Motor neuron (in vitro differentiated cells): ENCODE data around the gene TIMP1. TPM values are rescaled to one million over a fixed set of nuclear protein-coding genes. Genes with fewer than 3 reads are reported as not detected.

Experiments used
- ATAC-seq, 8 experiments: fragments of 200-7000 bp; cut with Tn5 transposase; replicated peaks in 6 of 8; 2 replicates each; pipeline ENCODE4 v1.8.0; 2021; ENCODE audit warnings: mild to moderate bottlenecking in 8 of 8, moderate library complexity in 8 of 8
- H3K27ac ChIP-seq, 2 donors: fragments of 250-450 bp; sonication (Bioruptor Pico); 2 replicates each; pipeline ENCODE4 v1.9.0; 2021; ENCODE audit warnings: antibody characterized with exemption in 2 of 2, mild to moderate bottlenecking in 2 of 2, moderate library complexity in 1 of 2
- H3K4me1 ChIP-seq, 2 donors: fragments of 250-450 bp; sonication (Bioruptor Pico); replicated peaks in 1 of 2; 2 replicates each; pipeline ENCODE4 v1.6.1; 2021; ENCODE audit warnings: antibody characterized with exemption in 2 of 2, mild to moderate bottlenecking in 2 of 2, moderate library complexity in 1 of 2
- H3K4me3 ChIP-seq, 5 donors: fragments of 250-450 bp; sonication (Bioruptor Pico); 2 replicates each; pipeline ENCODE4 v1.9.0; 2021; ENCODE audit warnings: antibody characterized with exemption in 5 of 5, mild to moderate bottlenecking in 5 of 5, moderate library complexity in 4 of 5
- WGBS, 10 experiments: fragments of 450-650 bp; shearing (Covaris generic); methylation state at CpG; one replicate each; pipeline ENCODE4 v1.0.0; 2022; 5-methylcytosine and 5-hydroxymethylcytosine counted together
- in situ Hi-C, 9 experiments: fragments of 400-800 bp; cut with MboI; loops; one replicate each; pipeline ENCODE4 v1.15.0; 2021; ENCODE audit warnings: low sequenced_read_pairs in 9 of 9, low pct_unique_long_range_greater_than_20kb in 2 of 9; ENCODE audit not compliant: unreplicated experiment in 9 of 9
- total RNA-seq, 8 experiments: library from RNA; unstranded; fragments of 300-600 nt; gene quantifications; 2 replicates each; pipeline versions ENCODE4 v1.2.3 to v1.2.4, GENCODE V29; 2022

Gene TIMP1
- total RNA-seq, 8 experiments from 2014 or later: 27.2 to 9,569 (median 190) TPM

DNA sequence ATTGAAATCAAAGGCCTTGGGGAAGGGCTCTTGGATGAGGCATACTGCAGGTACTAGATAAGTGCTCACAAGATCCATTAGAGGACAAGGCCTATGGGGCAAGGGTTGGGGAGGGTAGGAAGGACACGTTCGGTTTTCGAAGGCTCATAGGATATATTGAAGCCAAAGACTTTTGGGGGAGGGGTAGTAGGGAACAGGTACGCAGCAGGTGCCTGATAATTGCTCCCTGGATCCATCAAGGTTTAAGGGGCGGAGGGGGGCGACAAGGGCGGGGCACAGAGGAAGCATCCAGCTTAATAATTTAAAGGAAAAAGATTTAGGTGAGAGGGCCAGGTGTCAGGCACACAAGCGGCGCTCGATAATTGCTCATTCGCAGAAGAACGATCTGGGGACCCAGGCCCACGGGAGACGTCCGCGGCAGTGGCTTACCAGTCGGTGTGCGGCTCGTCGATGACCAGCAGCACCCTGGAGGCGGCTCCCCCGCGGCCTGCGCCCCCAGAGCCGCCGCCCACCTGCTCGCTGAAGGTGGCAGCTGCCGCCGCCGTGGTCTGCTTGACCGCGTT lies 36.8 kb downstream of the TIMP1 start:
- ATAC-seq: no peak
- in situ Hi-C loops: no loop called here
- peak overlapping the region; percentile 45 to 83 (median 63) for H3K4me3 ChIP-seq
- no peak overlapping the region for H3K27ac ChIP-seq
- 33% methylated on average over 2 of the region's 32 CpGs; no CpG with 5 or more reads in 9 of the 10 experiments for WGBS, 10 experiments
- H3K4me1 ChIP-seq: peaks cover 0 to 6% of the 10 kb centered on the region in 2 donors

DNA sequence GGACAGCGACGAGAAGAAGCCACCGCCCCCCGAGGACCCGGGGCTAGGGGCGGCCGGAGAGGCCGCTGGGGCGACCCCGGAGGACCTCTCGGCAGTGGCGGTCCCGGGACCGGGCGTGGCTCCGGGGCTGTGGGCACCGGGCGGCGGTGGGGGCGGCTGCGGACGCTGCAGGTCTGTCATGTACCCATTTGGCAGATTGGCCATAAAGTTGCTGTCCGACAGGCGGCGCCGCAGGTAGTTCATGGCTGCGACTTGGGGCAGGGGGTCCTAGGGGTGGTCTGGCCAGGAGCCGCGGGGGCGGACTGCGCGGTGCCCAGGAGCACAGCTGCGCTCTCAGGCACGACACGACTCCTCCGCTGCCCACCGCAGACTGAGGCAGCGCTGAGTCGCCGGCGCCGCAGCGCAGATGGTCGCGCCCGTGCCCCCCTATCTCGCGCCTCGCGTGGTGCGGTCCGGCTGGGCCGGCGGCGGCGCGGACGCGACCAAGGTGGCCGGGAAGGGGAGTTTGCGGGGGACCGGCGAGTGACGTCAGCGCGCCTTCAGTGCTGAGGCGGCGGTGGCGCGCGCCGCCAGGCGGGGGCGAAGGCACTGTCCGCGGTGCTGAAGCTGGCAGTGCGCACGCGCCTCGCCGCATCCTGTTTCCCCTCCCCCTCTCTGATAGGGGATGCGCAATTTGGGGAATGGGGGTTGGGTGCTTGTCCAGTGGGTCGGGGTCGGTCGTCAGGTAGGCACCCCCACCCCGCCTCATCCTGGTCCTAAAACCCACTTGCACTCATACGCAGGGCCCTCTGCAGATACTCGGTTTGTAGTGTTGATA lies 37.5 kb downstream of the TIMP1 start, which contains the start of gene SYN1:
SYN1 (minus strand) TSS at position 372 of the 817 bp plus-strand sequence; CDS start at position 243, 129 bp downstream.
- peak within 1 kb of the TSS; percentile 45 to 83 (median 63) for H3K4me3 ChIP-seq
- in situ Hi-C loops: no loop called here
- H3K4me1 ChIP-seq: peaks cover 0 to 6% of the 10 kb centered on the region in 2 donors
- H3K27ac ChIP-seq: peak within 1 kb of the TSS in 1 of 2 donors; percentile 66
- 53 to 60% methylated on average over 1 to 12 of the region's 88 CpGs; no CpG with 5 or more reads in 8 of the 10 experiments for WGBS, 10 experiments
- ATAC-seq: peak; percentile 73 to 83 (median 78)

DNA sequence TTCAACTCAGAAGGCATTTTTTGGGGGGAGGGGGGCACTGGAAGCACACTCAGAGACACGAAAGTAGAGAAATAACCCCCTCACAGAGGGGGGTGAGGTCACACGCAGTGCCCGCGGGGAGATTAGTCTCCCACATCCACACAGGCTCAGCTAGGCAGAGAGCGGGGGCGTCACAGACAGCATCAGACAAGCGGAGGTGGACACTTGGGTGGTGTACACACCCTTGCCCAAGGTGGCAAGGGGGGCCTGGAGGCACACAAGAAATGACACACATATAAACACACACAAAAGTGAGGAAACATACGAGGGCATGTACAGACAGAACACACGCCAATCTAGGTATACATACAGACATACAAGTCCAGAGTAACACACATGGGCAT lies 38.1 kb downstream of the TIMP1 start:
- no peak for ATAC-seq
- H3K4me1 ChIP-seq: peaks cover 0 to 6% of the 10 kb centered on the region in 2 donors
- H3K4me3 ChIP-seq: peak overlapping the region; percentile 29 to 83 (median 63)
- WGBS, 10 experiments: 25% methylated on average over 4 of the region's 9 CpGs; no CpG with 5 or more reads in 9 of the 10 experiments
- H3K27ac ChIP-seq: no peak overlapping the region
- in situ Hi-C loops: no loop called here

DNA sequence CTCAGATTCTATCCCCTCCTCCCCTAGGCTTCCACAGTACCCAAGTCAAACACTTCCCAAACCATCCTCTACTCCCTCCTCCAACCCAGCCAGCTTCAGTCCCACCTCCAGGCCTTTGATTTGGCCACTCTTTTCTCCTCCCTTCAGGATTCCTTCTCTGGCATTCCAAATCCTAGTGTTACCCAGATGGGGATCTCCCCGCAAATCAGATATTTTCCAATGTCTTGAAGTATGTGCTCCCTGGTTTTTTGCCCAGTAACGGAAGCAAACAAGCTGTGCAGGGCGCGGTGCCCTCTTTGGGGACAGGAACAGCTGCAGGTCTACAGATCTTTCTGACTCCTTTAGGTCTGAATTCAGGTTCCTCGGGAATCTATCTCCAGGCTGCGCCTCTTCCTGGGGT lies 39.6 kb downstream of the TIMP1 start:
- Histone ChIP-seq H3K4me1 (peaks cover 0 to 6% of the 10 kb centered on the region in 2 donors), H3K27ac (no peak overlapping the region), H3K4me3 (no peak overlapping the region)
- in situ Hi-C loops: no loop called here
- no peak for ATAC-seq
- 55 to 93% methylated on average over 3 to 6 of the region's 6 CpGs; no CpG with 5 or more reads in 8 of the 10 experiments for WGBS, 10 experiments

- H3K4me1 ChIP-seq: no peaks in the 10 kb centered on the region
- WGBS, 10 experiments: 0% methylated on average over 1 to 12 of the region's 35 CpGs; no CpG with 5 or more reads in 7 of the 10 experiments
- H3K27ac ChIP-seq: peak overlapping the region in 1 of 2 donors; percentile 18
- in situ Hi-C loops: no loop called here
- peak overlapping the region; percentile 34 to 45 (median 35) for H3K4me3 ChIP-seq
- peak; percentile 85 to 93 (median 88) for ATAC-seq
These were observed 41.3 kb downstream of the TIMP1 start for GRCh38 chrX:47623540-47624027.

DNA sequence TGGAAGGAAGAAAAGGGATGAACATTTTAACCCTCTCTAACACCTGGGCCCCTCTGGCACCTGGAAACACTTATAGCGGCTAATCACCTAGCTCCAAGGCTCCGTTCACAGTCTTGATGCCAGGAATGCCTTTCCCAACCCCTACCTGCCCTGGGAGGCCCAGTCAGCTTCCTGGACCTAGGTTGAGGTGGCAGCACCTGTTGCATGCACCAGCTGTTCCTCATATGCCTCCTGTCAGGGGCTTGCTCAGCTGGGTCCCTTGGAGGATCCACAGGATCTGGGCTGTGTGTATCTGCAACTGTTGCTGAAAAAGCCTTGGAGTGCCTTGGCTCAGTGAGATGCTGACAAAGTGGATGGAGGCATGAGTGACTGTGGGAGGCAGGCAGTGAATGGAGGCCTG lies 43.1 kb downstream of the TIMP1 start:
- WGBS, 10 experiments: 30 to 93% methylated on average over 2 of the region's 2 CpGs; no CpG with 5 or more reads in 8 of the 10 experiments
- no peak for ATAC-seq
- no peak overlapping the region for H3K27ac ChIP-seq
- no peaks in the 10 kb centered on the region for H3K4me1 ChIP-seq
- no peak overlapping the region for H3K4me3 ChIP-seq
- in situ Hi-C loops: no loop called here

GRCh38 chrX:47628982-47629381 lies 46.7 kb downstream of the TIMP1 start:
- Histone ChIP-seq H3K27ac (no peak overlapping the region), H3K4me3 (no peak overlapping the region), H3K4me1 (no peaks in the 10 kb centered on the region)
- WGBS, 10 experiments: no CpG with 5 or more reads among the region's 1 CpG
- peak in 1 of 8 experiments; percentile 13 for ATAC-seq
- in situ Hi-C loops: no loop called here

- in situ Hi-C loops: no loop called here
- ATAC-seq: no peak
- Histone ChIP-seq H3K4me1 (peaks cover 0 to 2% of the 10 kb centered on the region in 2 donors), H3K4me3 (no peak within 1 kb of the TSS), H3K27ac (no peak within 1 kb of the TSS)
- 75 to 80% methylated on average over 1 to 2 of the region's 14 CpGs; no CpG with 5 or more reads in 8 of the 10 experiments for WGBS, 10 experiments
These were observed 47.4 kb downstream of the TIMP1 start, which contains the start of gene CFP for GRCh38 chrX:47629419-47630200. TSS of gene CFP (minus strand) at chrX:47629930. CDS start at chrX:47629844, 86 bp downstream.

DNA sequence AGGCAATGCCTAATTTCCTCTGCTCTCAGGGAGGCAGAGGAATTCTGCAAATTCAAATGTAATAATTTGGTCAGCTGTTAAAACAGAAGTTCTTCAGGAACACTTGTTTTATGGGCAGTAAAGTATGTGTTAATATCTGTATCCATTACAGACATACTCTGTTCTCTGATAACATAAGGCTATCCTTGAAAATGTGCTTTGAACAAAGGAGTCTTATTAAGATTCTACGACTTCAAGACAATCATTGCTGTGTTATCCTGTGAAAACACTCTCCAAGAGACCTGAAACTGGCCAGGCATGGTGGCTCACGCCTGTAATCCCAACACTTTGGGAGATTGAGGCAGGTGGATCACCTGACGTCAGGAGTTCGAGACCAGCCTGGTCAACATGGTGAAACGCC lies 49.4 kb downstream of the TIMP1 start:
- no peak overlapping the region for H3K4me3 ChIP-seq
- peaks cover 0 to 3% of the 10 kb centered on the region in 2 donors for H3K4me1 ChIP-seq
- no peak overlapping the region for H3K27ac ChIP-seq
- ATAC-seq: no peak
- WGBS, 10 experiments: 53 to 100% (median 100%) methylated on average over 1 to 4 of the region's 5 CpGs; no CpG with 5 or more reads in 7 of the 10 experiments
- in situ Hi-C loops: no loop called here

DNA sequence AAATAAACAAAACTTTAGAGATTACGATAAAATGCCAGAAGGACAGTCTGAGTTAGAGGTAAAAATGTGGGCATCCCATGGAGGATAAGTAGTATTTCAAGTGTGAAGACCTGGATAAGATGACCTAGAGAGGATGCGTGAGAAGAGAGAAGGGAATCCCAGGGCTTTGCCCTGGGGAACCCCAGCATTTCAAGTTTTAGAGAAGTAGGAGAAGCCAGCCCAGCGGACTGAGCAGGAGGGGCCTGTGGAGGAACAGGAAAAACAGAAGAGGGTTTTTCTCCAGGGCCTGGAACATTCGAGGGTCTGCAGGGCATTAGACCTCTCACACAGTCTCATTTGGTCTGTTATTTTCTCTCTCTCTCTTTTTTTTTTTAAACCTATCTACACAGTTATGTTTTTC lies 50.4 kb downstream of the TIMP1 start:
- WGBS, 10 experiments: 12 to 83% (median 64%) methylated on average over 1 to 4 of the region's 4 CpGs; no CpG with 5 or more reads in 7 of the 10 experiments
- H3K4me1 ChIP-seq: peaks cover 0 to 3% of the 10 kb centered on the region in 2 donors
- H3K4me3 ChIP-seq: no peak overlapping the region
- in situ Hi-C loops: no loop called here
- ATAC-seq: no peak
- no peak overlapping the region for H3K27ac ChIP-seq

DNA sequence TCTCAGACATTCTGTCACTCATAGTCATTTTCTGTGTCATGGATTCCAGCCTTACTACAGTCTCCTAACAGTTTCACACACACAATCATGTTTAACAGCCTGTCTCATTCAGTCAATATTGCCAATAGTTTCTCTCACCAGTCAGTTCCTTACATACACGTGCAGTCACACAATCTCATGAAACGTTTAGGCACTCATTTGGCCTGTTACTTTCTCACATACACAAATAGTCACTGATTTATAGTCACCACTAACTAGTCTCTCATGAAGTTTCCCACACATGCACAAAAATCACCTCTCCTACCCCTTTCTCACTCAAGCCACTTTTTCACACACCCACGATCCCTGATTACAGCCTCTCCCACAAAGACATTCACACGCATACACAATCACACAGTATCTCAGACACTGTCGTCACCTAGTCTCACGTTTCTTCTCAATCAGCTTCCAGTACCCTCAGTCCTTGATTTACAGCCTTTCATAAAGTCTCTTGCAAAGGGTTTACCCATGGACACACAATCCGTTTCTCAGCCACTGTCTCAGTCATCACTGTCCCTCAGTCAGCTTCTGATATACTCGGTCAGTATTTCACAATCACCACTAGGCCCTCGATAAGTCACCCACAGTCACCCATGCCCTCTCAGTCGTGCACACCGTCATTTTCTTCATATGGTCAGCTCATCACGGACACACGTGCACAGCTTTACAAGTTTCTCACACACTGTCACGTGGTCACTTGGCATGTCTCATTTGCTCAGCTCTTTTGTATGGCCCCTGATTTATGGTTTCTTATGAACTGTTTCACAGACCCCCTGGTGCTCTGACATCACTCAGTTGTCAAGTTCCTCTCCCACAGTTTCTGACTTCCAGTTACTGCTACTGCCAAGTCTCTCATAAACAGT lies 51.7 kb downstream of the TIMP1 start:
- peak in 5 of 8 experiments; percentile 86 to 94 (median 90) for ATAC-seq
- 57 to 84% (median 65%) methylated on average over 4 to 11 of the region's 14 CpGs; no CpG with 5 or more reads in 5 of the 10 experiments for WGBS, 10 experiments
- no peak overlapping the region for H3K4me3 ChIP-seq
- H3K4me1 ChIP-seq: peaks cover 0 to 3% of the 10 kb centered on the region in 2 donors
- H3K27ac ChIP-seq: no peak overlapping the region
- in situ Hi-C loops: no loop called here
